ENCODE results near the gene HSD17B12.

HSD17B12 gene

GRCh38 chr11:43856993-43857392 is 176.5 kb downstream of the HSD17B12 start:
- in situ Hi-C loops (cut with MboI; ENCODE audit: low sequenced_read_pairs) = no loop called here

GRCh38 chr11:43861141-43861540 is 180.6 kb downstream of the HSD17B12 start:
- in situ Hi-C loops (cut with MboI; ENCODE audit: low sequenced_read_pairs) = no loop called here

DNA sequence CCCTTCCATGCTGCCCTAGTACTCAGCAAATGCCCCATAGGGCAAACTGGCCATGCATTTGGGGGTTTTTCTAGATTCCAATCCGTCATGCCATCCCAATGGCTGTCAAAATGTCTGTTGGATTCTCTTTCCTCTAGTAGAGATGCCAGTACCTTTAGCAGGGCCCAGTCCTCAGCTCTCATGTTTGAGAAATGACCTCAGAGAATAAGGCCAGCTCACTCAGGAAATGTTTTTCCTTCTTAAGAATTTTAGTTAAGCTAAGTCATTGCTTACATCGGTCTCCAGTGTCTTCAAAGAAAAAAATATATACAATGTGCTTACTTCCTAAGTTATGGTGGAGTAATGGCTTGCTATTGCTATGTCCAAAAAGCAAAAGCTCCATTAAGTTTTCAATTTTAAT is 186.0 kb downstream of the HSD17B12 start:
- in situ Hi-C loops (cut with MboI; ENCODE audit: low sequenced_read_pairs) = no loop called here

DNA sequence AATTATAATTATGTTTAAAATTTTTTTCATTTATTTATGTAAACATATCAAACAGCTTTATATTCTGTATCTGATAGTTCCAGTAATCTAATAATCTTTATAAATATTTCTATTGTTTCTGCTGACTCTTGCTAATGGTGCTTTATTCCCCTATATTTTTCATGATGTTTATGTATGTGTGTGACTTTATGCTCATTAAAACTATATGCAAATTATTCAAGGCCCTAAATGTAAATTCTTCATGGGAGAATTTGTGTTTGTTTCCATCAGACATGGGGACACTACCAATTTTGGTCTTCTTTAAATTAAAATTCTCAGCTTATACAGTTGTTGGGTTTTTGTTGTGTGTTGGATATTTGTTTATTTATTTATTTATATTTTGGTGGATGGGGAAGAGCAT is 186.4 kb downstream of the HSD17B12 start:
- in situ Hi-C loops (cut with MboI; ENCODE audit: low sequenced_read_pairs) = no loop called here

GRCh38 chr11:43868852-43869567 is 188.5 kb downstream of the HSD17B12 start:
- in situ Hi-C loops (cut with MboI; ENCODE audit: low sequenced_read_pairs) = no loop called here

- in situ Hi-C loops (cut with MboI; ENCODE audit: low sequenced_read_pairs) = no loop called here
Observed at GRCh38 chr11:43871051-43871450, 190.5 kb downstream of the HSD17B12 start.

DNA sequence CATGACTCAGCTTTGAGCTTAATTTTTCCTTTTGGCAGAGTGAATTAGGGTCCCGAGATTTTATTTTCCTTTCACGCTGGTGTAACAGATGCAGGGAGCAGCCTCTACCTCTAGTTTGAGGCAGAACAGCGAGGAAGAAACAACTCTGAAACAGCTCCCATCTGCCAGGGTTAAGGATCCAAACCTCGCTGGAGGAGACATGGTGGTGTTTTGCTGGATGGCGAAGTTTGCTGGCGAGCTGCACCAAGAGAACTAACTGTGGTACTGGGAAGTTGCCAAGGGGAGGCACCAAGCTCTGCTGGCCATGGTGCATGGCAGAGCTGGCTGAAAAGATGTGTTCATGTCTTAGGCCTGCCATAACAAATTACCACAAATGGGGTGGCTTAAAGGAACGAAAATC is 192.5 kb downstream of the HSD17B12 start:
- in situ Hi-C loops (cut with MboI; ENCODE audit: low sequenced_read_pairs) = no loop called here

- in situ Hi-C loops (cut with MboI; ENCODE audit: low sequenced_read_pairs) = no loop called here
Observed at GRCh38 chr11:43874078-43874477, 193.5 kb downstream of the HSD17B12 start.

DNA sequence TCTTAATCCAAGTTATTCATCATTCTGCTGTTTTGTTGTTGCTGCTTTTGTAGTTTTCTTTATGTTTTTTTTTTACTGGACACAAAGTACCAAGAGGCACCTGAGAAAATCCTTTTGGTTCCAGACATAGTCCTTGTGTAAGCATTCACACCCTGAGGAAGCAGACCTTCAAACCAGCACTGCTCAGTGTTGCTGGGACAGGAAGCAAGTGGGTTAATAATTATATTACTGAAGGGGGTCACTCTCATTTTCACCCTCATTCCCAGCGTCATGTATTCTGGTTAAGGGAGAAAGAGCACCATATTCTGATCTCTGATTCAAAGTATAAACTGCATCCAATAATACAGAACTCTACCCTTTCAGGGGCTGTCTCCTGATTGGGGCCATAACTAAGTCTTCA is 194.2 kb downstream of the HSD17B12 start:
- in situ Hi-C loops (cut with MboI; ENCODE audit: low sequenced_read_pairs) = no loop called here

DNA sequence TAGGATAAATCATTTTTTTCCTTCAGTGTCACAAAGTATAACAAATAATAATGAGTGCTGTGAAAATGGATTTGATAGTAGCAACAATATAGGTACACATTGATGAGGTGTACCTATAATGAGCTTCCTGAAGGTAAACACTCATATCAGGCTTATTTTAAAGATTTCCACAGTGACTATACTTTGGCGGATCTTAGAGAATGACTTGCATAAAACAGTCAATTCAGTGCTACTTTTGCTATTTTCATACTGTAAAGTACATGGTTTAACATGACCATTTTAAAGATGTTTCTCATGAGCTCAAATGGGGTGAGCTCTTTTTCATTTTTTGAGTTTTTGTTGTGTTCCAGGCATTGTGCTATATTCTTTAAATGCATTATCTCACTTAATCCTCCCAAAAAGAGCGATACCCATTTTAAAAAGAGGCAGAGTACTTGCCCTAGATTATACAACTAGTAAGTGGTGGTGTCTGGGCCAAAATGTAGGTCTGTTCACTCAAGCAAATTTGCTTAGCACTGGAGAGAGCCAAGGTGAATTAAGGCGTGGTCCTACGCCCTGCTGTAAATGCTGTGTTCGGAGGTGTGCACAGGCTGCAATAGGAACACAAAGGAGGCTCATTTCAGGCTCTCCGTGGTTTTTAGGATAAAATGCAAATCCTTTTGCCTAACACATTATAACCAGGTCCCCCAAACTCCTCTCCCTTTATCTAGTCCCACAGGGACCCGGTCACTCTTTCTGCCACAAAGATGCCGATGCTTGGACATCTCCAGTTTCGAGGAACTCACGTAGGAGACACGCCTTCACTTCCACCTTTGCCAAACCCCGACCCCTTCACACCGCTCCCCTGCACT is 199.5 kb downstream of the HSD17B12 start:
- in situ Hi-C loops (cut with MboI; ENCODE audit: low sequenced_read_pairs) = no loop called here

- in situ Hi-C loops (cut with MboI; ENCODE audit: low sequenced_read_pairs) = no loop called here
Observed at GRCh38 chr11:43880640-43881159, 200.2 kb downstream of the HSD17B12 start, which contains the start of gene ALKBH3. ALKBH3 (plus strand) TSS chr11:43880831; CDS start chr11:43882653, 1,822 bp downstream.

- in situ Hi-C loops (cut with MboI; ENCODE audit: low sequenced_read_pairs) = no loop called here
Observed at GRCh38 chr11:43892851-43893250, 212.3 kb downstream of the HSD17B12 start.

DNA sequence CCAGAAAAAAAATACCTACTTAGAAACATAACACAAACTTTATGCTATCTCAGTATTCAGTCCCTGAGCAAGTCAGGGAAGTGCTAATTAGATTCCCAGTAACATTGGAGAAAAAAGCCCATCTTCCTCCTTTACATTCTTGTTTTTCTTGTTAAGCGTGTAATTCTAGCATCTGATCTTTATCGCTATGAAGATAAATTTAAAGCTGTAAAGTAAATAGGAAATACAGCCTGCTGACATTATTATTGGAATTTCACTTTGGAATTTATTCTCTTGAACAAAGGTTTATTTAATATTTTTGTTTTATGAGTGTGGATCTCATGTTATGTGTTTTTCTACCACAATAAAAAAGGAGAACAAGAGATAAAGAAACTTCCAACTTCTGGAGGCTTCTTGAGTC is 214.0 kb downstream of the HSD17B12 start:
- in situ Hi-C loops (cut with MboI; ENCODE audit: low sequenced_read_pairs) = no loop called here

GRCh38 chr11:43895601-43896000 is 215.1 kb downstream of the HSD17B12 start:
- in situ Hi-C loops (cut with MboI; ENCODE audit: low sequenced_read_pairs) = no loop called here

GRCh38 chr11:43898574-43898973 is 218.0 kb downstream of the HSD17B12 start:
- in situ Hi-C loops (cut with MboI; ENCODE audit: low sequenced_read_pairs) = no loop called here

- in situ Hi-C loops (cut with MboI; ENCODE audit: low sequenced_read_pairs) = no loop called here
Observed at GRCh38 chr11:43899094-43899493, 218.6 kb downstream of the HSD17B12 start.

GRCh38 chr11:43901551-43901950 is 221.0 kb downstream of the HSD17B12 start:
- in situ Hi-C loops (cut with MboI; ENCODE audit: low sequenced_read_pairs) = no loop called here

- in situ Hi-C loops (cut with MboI; ENCODE audit: low sequenced_read_pairs) = no loop called here
Observed at GRCh38 chr11:43903078-43903477, 222.5 kb downstream of the HSD17B12 start.

DNA sequence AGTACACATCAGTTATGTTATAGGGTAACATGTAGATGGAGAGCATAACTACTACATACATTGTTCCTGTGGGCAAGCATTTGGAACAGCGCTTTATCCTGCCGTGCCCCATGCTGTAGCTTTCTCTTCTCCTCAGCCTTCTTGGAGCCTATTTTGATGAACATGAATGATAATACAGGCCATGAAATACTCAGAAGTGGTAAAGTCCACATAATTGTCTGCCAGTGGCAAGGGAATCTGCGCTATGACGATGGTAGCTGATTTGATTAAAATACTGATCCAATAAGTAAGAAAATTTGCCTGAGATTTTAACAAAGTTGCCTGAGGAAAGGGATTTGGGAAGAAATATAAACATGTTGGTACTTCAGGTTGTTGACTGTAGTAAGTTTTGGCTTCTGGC is 223.4 kb downstream of the HSD17B12 start:
- in situ Hi-C loops (cut with MboI; ENCODE audit: low sequenced_read_pairs) = no loop called here

DNA sequence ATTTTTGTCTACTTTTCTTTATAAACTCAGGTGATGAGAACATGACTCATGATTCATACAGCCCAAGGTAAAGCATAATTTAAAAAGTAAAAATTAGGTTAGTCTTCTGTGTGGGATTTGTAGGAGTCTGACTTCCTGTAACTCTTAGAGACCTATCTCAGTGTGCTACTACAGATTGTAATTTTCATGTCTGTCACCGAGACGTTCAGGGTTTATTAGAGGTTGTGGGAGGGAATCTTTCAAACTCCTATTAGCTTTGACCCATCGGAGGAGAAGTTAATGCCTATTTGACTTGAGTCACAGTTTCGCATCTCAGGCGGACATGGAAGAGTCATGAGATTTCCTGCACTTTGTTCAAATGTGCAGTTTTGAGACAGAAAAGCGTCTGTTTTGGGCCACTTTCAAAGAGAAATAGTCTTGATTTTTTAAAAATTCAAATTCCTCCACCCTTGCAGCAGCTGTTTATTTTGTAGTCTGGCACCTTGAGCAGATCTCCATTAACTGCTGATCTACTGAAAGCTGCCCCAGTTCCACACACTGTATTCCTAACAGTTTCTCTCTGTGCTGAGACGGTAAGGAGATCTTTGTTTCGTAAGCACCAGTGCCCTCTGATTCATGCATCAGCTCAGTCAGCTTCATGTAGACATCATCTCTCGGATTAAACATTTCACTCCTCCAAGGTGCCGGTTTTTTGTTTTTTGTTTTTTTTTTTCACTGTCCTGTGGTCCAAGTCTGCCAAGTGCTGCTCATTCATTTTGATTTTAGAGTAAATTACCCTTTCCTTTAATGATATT is 224.4 kb downstream of the HSD17B12 start:
- in situ Hi-C loops (cut with MboI; ENCODE audit: low sequenced_read_pairs) = no loop called here

- in situ Hi-C loops (cut with MboI; ENCODE audit: low sequenced_read_pairs) = no loop called here
Observed at GRCh38 chr11:43905813-43906241, 225.3 kb downstream of the HSD17B12 start.
